GM23338 (cell line): ENCODE measurements around the gene CD2BP2.

Experiments used
- CREB1 ChIP-seq: fragments of 250-450 bp; sonication (Bioruptor Pico); IDR thresholded peaks from 2 replicates; pipeline ENCODE4 v1.5.0; 2020; ENCODE audit warnings: low read depth, mild to moderate bottlenecking, moderate library complexity
- CTCF ChIP-seq, 2 experiments: fragments of 200-600 bp in 1 of 2; sonication (generic) in 1 of 2; conservative IDR thresholded peaks; 2 replicates each; pipeline versions ENCODE4 v1.5.1 to v1.6.1; 2016 to 2017; ENCODE audit warnings: antibody characterized with exemption in 2 of 2, low read depth in 2 of 2, mild to moderate bottlenecking in 2 of 2, moderate library complexity in 1 of 2
- ETS1 ChIP-seq: IDR thresholded peaks from 2 replicates; pipeline ENCODE4 v1.6.1; 2016; ENCODE audit warnings: antibody characterized with exemption
- EZH2 ChIP-seq: fragments of 200-600 bp; sonication (generic); IDR thresholded peaks from one replicate; pipeline ENCODE4 v1.8.0; 2017; ENCODE audit warnings: antibody characterized with exemption, mild to moderate bottlenecking, low read depth; ENCODE audit not compliant: unreplicated experiment
- EZH2phosphoT487 ChIP-seq: fragments of 200-600 bp; sonication (generic); IDR thresholded peaks from one replicate; pipeline ENCODE4 v1.8.1; 2018; ENCODE audit warnings: antibody characterized with exemption; ENCODE audit not compliant: unreplicated experiment
- JUNB ChIP-seq: IDR thresholded peaks from one replicate; pipeline ENCODE4 v1.6.1; 2016; ENCODE audit warnings: antibody characterized with exemption; ENCODE audit not compliant: unreplicated experiment
- NANOG ChIP-seq: IDR thresholded peaks from 2 replicates; pipeline ENCODE4 v1.6.1; 2016; ENCODE audit warnings: antibody characterized with exemption, borderline replicate concordance
- POLR2AphosphoS5 ChIP-seq: IDR thresholded peaks from 2 replicates; pipeline ENCODE4 v1.6.1; 2016; ENCODE audit warnings: antibody characterized with exemption, low read depth
- REST ChIP-seq: IDR thresholded peaks from one replicate; pipeline ENCODE4 v1.6.1; 2018; ENCODE audit warnings: antibody characterized with exemption; ENCODE audit not compliant: unreplicated experiment
- STAT1 ChIP-seq: IDR thresholded peaks from one replicate; pipeline ENCODE4 v1.6.1; 2016; ENCODE audit warnings: antibody characterized with exemption; ENCODE audit not compliant: unreplicated experiment
- ZNF114 ChIP-seq: fragments of 250-450 bp; sonication (Bioruptor Pico); IDR thresholded peaks from 2 replicates; pipeline ENCODE4 v1.5.0; 2020; ENCODE audit warnings: mild to moderate bottlenecking, moderate library complexity
- ZNF462 ChIP-seq: fragments of 250-450 bp; sonication (Bioruptor Pico); IDR thresholded peaks from 2 replicates; pipeline ENCODE4 v1.5.0; 2020; ENCODE audit warnings: mild to moderate bottlenecking, moderate library complexity

- TF ChIP-seq NANOG (no peak), CTCF (conservative IDR thresholded peaks at IDR 0.05; ENCODE audit: low read depth in 2 of 2) (no peak), JUNB (no peak), CREB1 (CRISPR knock-in tag) (no peak), EZH2phosphoT487 (no peak), REST (no peak), POLR2AphosphoS5 (no peak), EZH2 (no peak), ETS1 (no peak), STAT1 (no peak), ZNF114 (CRISPR knock-in tag) (no peak), ZNF462 (CRISPR knock-in tag) (no peak)
Measured at GRCh38 chr16:30368122-30368791, 13.1 kb upstream of the CD2BP2 start.
